Measurements from ENCODE around the gene DNAL4.
A peak's percentile ranks its signal among the peaks of the same experiment; 100 is the strongest.

DNAL4 gene, protein sequence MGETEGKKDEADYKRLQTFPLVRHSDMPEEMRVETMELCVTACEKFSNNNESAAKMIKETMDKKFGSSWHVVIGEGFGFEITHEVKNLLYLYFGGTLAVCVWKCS

DNA sequence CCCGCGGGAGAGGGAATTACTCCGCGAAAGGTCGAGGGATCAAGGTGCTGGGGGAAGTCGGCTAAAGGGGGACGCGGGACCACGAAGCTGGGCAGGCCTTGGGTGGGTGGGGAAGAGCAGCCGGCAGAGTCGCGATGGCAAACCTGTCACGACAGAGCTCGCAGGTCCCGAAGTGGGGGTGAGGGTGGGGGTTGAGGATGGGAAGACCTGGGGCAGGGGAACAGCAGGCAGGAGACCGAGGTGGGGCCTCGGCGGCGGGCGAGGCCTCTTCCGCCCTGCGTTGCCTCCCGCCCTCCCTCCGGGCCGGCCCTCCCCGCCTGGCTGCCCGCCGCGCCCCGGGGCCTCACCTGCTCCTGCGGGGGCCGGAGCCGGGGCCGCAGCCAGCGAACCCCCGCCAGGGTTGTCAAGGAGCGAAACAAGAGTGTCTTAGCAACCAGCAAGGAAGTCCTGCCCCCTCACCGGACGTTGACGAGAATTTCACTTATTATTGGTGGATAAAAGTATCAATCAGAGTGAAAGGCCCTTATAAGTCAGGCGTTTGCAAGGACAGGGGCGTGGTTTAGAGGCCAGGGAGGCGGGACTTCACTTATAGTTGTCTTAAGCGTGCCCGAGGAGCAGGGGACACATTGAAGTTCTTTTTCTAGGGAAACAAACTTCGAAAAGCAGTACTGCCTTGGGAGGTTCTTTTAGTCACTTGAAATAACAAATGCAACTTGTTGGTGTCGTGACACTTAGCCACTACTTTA, at the start of gene DNAL4:
Gene DNAL4, minus strand, starts transcription at position 423 of the 746 bp plus-strand sequence. CDS start 11,412 bp downstream, outside the sequence.
- DNase-seq (ENCODE audit: low read depth), result peak; percentile 97
- TF ChIP-seq, protein P1, sequence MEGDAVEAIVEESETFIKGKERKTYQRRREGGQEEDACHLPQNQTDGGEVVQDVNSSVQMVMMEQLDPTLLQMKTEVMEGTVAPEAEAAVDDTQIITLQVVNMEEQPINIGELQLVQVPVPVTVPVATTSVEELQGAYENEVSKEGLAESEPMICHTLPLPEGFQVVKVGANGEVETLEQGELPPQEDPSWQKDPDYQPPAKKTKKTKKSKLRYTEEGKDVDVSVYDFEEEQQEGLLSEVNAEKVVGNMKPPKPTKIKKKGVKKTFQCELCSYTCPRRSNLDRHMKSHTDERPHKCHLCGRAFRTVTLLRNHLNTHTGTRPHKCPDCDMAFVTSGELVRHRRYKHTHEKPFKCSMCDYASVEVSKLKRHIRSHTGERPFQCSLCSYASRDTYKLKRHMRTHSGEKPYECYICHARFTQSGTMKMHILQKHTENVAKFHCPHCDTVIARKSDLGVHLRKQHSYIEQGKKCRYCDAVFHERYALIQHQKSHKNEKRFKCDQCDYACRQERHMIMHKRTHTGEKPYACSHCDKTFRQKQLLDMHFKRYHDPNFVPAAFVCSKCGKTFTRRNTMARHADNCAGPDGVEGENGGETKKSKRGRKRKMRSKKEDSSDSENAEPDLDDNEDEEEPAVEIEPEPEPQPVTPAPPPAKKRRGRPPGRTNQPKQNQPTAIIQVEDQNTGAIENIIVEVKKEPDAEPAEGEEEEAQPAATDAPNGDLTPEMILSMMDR (IDR thresholded peaks at IDR 0.05; ENCODE audit: insufficient read depth, low read depth, low read length, missing control alignments), result no peak
- H3K4me3 ChIP-seq (ENCODE audit: low read length), result peak within 1 kb of the TSS; percentile 89

DNA sequence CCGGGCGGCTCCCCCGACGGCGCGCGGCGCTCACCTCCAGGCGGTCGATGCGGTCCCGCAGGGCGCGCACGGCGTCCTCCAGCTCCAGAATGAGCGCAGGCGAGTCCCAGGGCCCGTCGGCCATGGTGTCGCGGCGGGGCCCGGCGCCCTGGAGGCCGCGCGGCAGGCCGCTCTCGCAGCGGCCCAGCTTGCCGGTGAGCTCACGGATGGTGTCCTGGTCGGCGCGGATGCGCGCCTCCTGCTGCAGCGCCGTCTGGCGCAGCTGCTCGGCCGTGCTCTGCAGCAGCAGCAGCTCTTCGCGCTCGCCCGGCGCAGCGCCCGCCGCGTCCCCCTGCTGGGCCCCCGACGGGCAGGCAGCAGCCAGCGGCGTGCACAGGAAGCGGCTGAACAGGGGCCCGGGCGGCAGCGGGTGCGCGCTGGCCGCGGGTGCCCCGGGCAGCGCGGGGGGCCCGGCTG, 49.3 kb upstream of the DNAL4 start:
- peak; percentile 63 for DNase-seq (ENCODE audit: low read depth)
- TF ChIP-seq, protein P1 (IDR thresholded peaks at IDR 0.05; ENCODE audit: insufficient read depth, low read depth, low read length, missing control alignments), result peak; percentile 14
- no peak overlapping the region for H3K4me3 ChIP-seq (ENCODE audit: low read length)

DNA sequence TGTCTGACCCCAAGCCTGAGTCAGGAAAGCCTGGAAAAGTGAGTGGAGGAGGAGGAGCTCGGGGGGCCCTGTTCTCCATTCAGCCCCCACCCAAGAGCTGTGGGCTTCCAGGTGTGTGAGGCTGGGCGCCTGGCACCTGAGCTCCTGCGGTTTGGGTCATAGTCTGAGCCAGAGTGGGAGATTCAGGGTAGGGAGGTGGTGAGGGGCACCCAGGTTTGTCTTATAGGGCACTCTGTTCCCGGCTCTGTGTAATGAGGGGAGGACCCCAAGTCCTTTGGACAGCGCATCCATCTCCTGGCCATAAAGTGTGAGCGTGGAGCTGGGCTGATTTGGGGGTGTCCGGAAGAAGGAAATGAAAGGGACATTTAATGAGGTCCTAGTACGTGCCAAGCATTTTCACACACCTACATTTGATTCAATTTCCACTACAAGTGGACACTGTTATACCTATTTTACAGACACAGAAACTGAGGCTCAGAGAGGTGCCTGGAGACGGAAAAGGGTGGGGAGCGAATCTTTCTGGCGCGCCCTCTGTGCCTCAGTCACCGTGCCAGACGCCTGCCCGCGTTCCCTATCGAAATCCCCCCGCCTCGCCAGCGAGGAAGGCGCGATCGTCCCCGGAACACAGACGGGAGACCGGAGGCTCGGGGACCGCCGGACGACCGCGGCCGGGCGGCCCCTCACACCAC, 48.7 kb upstream of the DNAL4 start:
- no peak overlapping the region for H3K4me3 ChIP-seq (ENCODE audit: low read length)
- TF ChIP-seq, protein P1 (IDR thresholded peaks at IDR 0.05; ENCODE audit: insufficient read depth, low read depth, low read length, missing control alignments), result no peak
- DNase-seq (ENCODE audit: low read depth), result no peak

DNA sequence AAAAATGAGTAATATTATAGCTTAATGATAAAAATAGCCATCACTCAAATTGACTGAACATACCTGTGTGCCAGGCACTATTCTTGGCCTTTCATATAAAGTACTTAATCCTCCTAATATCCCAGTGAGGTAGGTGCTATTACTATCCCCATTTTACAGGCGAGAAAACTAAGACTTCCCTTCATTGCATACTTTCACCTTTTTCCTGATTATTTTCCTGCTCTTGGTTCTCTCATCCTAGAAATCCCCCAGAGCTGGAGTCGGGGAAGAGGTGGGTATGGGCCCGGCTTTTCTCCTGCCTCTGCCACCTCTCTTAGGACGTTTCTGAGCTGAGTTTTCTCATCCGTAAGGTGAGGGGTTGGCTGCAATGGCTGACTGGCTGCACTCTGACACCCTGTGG, 47.7 kb upstream of the DNAL4 start:
- no peak overlapping the region for H3K4me3 ChIP-seq (ENCODE audit: low read length)
- TF ChIP-seq, protein P1 (IDR thresholded peaks at IDR 0.05; ENCODE audit: insufficient read depth, low read depth, low read length, missing control alignments), result no peak
- DNase-seq (ENCODE audit: low read depth), result no peak

DNA sequence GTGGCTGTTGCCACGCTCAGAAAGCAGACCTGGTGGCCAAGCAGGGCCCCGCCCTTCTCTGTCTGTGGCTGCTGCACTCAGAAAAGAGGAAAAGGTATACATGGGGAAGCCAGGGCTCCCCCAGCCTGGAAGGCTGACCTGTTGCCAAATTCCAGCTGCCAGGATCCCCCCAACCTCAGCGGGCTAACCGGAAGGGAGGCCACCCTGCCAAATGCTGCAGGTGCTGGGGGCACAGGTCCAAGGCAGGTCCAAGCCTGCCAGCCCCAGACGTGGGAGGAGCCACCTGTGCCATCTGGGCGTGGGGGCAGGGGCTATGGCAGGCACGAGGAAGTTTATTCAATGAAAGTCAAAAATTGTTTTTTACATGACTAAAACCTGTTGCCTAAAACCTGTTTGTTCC, 47.3 kb upstream of the DNAL4 start:
- no peak for DNase-seq (ENCODE audit: low read depth)
- TF ChIP-seq, protein P1 (IDR thresholded peaks at IDR 0.05; ENCODE audit: insufficient read depth, low read depth, low read length, missing control alignments), result no peak
- H3K4me3 ChIP-seq (ENCODE audit: low read length), result no peak overlapping the region

DNA sequence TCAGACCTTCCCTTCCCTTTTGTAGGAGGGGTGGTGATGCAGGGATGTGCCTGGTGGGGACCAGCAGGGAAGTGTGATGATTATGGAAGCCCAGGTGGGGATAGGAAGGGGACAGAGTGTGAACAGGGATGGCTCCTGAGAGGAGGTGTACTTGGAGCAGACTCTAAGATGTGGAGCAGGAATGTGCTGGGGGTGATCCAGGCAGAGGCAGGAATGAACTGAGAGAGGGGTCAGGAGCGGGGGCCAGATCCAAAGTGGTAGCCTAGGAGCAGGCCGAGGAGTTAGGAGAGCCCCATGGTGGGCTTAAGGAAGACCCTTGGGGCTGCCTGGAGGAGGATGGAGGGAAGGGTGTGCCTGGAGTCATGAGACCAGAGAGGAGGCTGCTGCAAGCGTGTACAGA, 46.2 kb upstream of the DNAL4 start:
- H3K4me3 ChIP-seq (ENCODE audit: low read length), result no peak overlapping the region
- TF ChIP-seq, protein P1 (IDR thresholded peaks at IDR 0.05; ENCODE audit: insufficient read depth, low read depth, low read length, missing control alignments), result no peak
- no peak for DNase-seq (ENCODE audit: low read depth)
